ENCODE data around the gene PTCH2.
A peak's percentile ranks its signal among the peaks of the same experiment; 100 is the strongest.

Gene PTCH2

DNA sequence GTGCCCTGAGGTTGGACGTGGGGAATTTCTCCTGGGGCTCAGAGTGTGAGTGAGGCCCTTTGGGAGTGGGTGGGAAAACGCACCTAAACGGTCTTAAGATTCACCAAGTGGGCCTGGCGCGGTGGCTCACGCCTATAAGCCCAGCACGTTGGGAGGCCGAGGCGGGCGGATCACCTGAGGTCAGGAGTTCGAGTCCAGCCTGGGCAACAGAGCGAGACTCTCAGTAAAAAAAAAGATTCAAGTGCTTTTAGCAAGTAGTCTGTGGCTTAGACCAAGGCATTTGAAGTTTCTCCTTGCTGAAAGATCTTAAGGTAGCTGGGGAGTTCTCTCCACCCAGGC, 66.4 kb downstream of the PTCH2 start:
- no peak for DNase-seq

DNA sequence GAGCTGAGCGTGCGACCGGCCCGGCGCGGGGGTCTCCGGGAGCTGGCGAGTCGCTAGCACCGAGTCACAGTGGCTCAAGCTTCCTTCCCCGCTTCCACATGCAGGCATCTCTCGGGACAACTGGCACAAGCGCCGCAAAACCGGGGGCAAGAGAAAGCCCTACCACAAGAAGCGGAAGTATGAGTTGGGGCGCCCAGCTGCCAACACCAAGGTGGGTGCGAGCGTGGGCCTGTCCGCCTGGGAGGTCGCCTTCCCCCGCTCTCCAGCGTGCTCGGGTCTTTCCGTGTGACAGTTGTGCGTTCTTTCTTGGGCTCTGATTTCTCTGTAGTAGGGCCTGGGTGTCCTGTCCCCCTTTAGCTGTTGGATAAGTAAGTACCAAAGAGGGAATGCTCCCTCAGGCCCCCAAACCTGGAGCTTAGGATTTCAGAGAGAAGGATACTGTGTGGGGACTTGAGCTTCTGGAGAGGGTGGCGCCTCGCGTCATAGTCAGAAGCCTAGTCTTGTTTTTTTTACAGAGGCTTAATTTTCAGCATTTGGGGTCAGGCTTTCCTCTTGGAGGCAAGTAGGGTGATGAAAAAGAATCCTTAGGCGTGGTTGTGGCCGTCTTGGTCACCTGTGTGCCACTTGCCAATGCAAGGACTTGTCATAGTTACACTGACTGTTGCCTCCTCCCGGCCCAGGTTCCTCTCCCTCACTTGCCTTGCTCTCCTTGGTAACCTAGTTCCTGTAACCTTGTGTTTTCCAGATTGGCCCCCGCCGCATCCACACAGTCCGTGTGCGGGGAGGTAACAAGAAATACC, 66.9 kb downstream of the PTCH2 start:
- DNase-seq, result peak; percentile 37

DNA sequence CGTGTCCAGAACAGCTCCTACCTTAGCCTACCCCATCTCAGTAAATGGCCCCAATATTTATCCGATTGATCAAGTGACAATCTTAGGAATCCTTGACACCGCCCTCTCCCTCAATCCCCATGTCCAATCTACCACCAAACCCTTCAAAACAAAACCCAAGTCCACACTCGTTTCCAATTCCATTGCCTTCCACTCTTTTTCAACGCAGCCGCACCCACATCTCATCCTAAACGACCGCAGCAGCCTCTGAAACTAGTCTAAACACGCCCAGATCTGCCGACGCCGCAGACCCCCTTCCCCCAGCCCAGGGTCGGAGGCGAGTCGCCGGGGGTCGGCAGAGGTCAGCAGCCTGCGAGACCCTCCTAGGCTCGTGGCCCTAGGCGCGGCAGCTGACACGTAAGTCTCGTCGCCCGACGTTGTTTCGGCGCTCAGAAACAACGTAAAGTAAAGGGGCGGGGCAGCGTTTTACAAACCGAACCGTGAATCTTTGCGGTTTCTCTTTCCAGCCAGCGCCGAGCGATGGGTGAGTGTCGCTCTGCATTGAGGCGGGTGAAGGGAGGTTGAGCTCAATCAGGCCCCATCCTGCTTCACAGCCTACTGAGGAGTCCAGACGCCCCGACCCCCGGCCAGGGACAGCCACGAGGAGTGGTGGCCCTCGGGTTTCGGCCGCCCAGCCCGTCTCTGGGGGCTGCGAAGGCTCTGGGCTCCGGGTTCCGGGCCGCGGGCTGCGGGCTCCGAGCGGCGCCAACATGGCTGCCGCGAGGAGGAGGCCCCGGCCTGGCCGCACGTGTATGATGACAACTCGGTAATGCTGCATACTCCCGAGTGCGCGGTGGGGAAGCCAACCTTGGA, 67.7 kb downstream of the PTCH2 start, which contains the start of gene RPS8:
Gene RPS8, plus strand, starts transcription at position 463 of the 852 bp plus-strand sequence. Its CDS starts 57 bp downstream, at position 520.
- DNase-seq, result peak; percentile 90

Data from CD4-positive, alpha-beta T cell treated with Interleukin-4 for 4 hours (primary cell).